Fibroblast of lung (primary cell): ENCODE measurements around the gene METRNL.

Experiments
- CTCF ChIP-seq, 2 donors: IDR thresholded peaks in 1 of 2; conservative IDR thresholded peaks in 1 of 2; 1 replicate in 1 of 2; 2 replicates in 1 of 2; pipeline ENCODE4 v1.5.1; 2011 to 2012; ENCODE audit warnings: low read length in 2 of 2, control low read depth in 1 of 2, inconsistent platforms in 1 of 2, low read depth in 1 of 2, mild to moderate bottlenecking in 1 of 2
- EZH2 ChIP-seq: IDR thresholded peaks from 2 replicates; pipeline ENCODE4 v1.5.1; 2012; ENCODE audit warnings: low read length, control low read depth, mild to moderate bottlenecking; ENCODE audit errors: missing control alignments

- TF ChIP-seq CTCF (conservative IDR thresholded peaks at IDR 0.05 in 1 of 2, IDR thresholded peaks at IDR 0.05 in 1 of 2; ENCODE audit: low read depth in 1 of 2, low read length in 2 of 2) = no peak
- no peak for TF ChIP-seq EZH2
Observed at GRCh38 chr17:83128306-83129240, 49.2 kb downstream of the METRNL start.
